ENCODE data around the gene FRMPD3.

- TF ChIP-seq TAF1 (IDR thresholded peaks at IDR 0.05; ENCODE audit: borderline replicate concordance, low read depth, low read length) (no peak), POLR2A (IDR thresholded peaks at IDR 0.05; ENCODE audit: low read depth, low read length) (no peak)
Observed at GRCh38 chrX:107465932-107466620, 16.6 kb downstream of the FRMPD3 start.
